ENCODE measurements around the gene SEC22C.

Gene SEC22C

GRCh38 chr3:42510325-42510724 is 71.4 kb downstream of the SEC22C start:
- DNase-seq (ENCODE audit: low spot score) = no peak
- in situ Hi-C loops (cut with MboI; ENCODE audit: low pct_unique_long_range_greater_than_20kb, low sequenced_read_pairs, unreplicated experiment) = no loop called here
- no peak for TF ChIP-seq CTCF (IDR thresholded peaks at IDR 0.05; ENCODE audit: extremely low read depth, insufficient read depth, missing control alignments)

- TF ChIP-seq CTCF (IDR thresholded peaks at IDR 0.05; ENCODE audit: extremely low read depth, insufficient read depth, missing control alignments) = no peak
- in situ Hi-C loops (cut with MboI; ENCODE audit: low pct_unique_long_range_greater_than_20kb, low sequenced_read_pairs, unreplicated experiment) = no loop called here
- DNase-seq (ENCODE audit: low spot score) = no peak
These were observed 72.7 kb downstream of the SEC22C start for GRCh38 chr3:42509111-42509510.

- DNase-seq (ENCODE audit: low spot score) = no peak
- in situ Hi-C loops (cut with MboI; ENCODE audit: low pct_unique_long_range_greater_than_20kb, low sequenced_read_pairs, unreplicated experiment) = no loop called here
- no peak for TF ChIP-seq CTCF (IDR thresholded peaks at IDR 0.05; ENCODE audit: extremely low read depth, insufficient read depth, missing control alignments)
These were observed 73.2 kb downstream of the SEC22C start for GRCh38 chr3:42508562-42508961.

GRCh38 chr3:42507761-42508335 is 73.9 kb downstream of the SEC22C start:
- no peak for TF ChIP-seq CTCF (IDR thresholded peaks at IDR 0.05; ENCODE audit: extremely low read depth, insufficient read depth, missing control alignments)
- DNase-seq (ENCODE audit: low spot score) = no peak
- in situ Hi-C loops (cut with MboI; ENCODE audit: low pct_unique_long_range_greater_than_20kb, low sequenced_read_pairs, unreplicated experiment) = no loop called here

- TF ChIP-seq CTCF (IDR thresholded peaks at IDR 0.05; ENCODE audit: extremely low read depth, insufficient read depth, missing control alignments) = no peak
- no peak for DNase-seq (ENCODE audit: low spot score)
These were observed 74.5 kb downstream of the SEC22C start for GRCh38 chr3:42507252-42507651.

GRCh38 chr3:42505849-42506410 is 75.8 kb downstream of the SEC22C start:
- TF ChIP-seq CTCF (IDR thresholded peaks at IDR 0.05; ENCODE audit: extremely low read depth, insufficient read depth, missing control alignments) = no peak
- no peak for DNase-seq (ENCODE audit: low spot score)
- in situ Hi-C loops (cut with MboI; ENCODE audit: low pct_unique_long_range_greater_than_20kb, low sequenced_read_pairs, unreplicated experiment) = no loop called here

More at GRCh38 chr3:42507252-42507651, 74.5 kb downstream of the SEC22C start:
- in situ Hi-C loops (cut with MboI; ENCODE audit: low pct_unique_long_range_greater_than_20kb, low sequenced_read_pairs, unreplicated experiment) = no loop called here
